ENCODE results near the gene PHGDH. TPM values are rescaled to one million over a fixed set of nuclear protein-coding genes. Genes with fewer than 3 reads are reported as not detected.

The PHGDH gene
- total RNA-seq, 1 donor from 2014 or later, result 99.7 TPM

DNA sequence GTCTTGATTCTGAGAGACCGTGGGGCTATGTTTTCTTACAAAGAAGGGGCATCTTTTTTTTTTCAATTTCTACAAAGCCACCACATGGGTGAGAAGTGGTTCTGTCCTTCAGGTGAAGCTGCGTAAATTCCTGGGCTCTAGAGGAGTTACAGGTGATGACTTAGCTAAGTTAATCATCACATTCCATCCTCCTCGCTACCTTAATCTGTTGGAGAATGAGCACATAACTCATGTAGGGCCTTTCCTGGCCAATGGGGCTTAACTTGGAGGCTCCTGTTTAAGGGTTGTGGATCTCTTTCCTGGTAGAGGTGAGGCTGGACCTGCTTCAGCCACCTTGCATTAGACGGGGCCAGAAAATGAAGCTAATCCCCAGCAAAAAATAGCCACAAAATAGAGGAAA lies 79.6 kb downstream of the PHGDH start:
- no peak for DNase-seq

Other genes starting within 250 kb of the PHGDH start
- gene HSD3B1, start 204.7 kb upstream of the PHGDH start, total RNA-seq, result 1.2 TPM
- gene ZNF697, start 63.7 kb upstream of the PHGDH start, total RNA-seq, result 13.3 TPM
- gene HMGCS2, start 57.0 kb downstream of the PHGDH start, total RNA-seq, result 0.89 TPM
- not detected for gene REG4, start 99.5 kb downstream of the PHGDH start, total RNA-seq
- gene ADAM30, start 184.6 kb downstream of the PHGDH start, total RNA-seq, result not detected

Measured in skin of body (tissue), 2 donors.